ENCODE measurements around the gene GUCA1A.
"Not testable (repeated sequence)": the region's sequence is repeated elsewhere in the genome, so short reads cannot be mapped to it uniquely, and the experiment has no call there.

Gene GUCA1A

DNA sequence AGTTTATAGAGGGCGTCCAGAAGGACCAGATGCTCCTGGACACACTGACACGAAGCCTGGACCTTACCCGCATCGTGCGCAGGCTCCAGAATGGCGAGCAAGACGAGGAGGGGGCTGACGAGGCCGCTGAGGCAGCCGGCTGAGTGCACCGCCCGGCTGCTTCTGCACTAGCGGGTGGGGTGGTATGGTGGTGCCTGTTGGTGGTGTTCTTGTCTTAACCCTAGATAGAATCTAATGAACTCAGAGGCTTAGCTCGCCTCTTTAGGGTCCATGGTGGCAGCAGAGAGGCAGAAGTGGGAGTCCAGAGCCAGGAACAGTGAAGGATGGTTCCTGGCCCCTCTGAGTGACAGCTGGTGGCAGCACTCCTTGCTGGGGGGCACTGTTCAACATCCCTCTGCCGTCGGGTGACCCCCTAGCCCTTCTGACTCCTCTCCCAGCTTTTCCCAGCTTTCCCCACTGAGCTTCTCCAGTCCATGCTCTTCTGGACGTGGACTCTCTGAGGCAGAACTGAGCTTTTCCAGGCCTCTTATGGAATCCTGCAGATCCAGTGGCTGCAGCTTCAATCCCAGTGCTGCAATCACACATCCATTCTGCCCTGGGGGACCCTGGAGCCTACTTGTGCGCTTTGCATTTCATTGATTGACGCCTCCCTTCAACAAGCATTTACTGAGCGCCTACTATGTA lies 6.2 kb downstream of the GUCA1A start:
- DNase-seq = no peak

DNA sequence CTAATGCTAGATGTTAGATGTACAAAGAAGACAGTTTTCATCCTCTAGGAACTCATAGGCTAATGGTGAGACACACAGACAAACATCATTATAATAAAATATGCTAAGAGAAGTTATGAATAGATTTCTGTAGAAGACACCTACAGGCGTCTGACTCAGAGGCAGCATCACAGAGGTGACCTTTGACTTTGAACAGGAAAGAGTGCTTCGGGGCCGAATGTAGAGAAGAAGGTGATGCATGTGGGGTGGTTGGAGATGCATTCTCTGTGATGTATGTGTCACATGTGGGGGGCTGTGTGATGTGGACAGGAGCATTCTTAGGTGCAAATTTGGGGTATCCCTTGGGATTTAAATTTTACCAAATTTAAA lies 6.8 kb downstream of the GUCA1A start:
- no peak for DNase-seq

DNA sequence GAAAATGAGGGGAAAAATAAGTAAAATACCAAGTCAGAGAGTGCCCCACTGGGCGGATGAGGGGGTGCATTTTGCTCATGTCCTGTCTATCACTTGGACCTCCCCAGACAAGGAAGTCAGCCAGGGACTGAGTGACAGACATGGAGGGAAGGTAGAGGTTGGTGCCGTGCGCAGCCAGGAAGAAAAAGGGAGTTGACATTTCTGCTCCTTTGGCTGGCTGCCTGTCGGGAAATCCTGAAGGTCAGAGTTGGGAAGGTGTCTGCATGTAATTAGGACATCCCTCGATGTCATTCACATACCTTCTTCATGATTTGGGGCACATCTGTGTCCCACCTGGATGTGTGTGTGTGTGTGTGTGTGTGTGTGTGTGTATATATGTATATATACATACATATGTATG lies 8.9 kb downstream of the GUCA1A start:
- no peak for DNase-seq

DNA sequence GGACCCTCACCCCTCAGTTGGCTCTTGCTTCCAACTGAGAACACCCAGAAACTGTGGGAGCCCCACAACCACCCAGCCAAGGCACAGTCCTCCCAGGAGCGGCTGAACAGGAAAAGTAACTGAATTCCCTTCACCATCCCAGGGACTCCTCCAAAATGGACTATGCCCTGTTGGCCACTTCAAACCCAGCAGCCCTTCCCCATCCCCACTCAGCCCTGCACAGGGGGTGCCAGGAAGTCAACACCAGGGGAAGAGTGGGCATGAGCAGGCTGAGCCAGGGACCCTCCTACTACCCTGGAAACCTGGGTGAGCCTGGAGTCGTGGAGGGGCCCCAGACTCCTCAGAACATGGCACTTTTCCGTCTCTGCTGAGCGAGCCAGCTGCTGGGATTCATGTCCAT lies 11.3 kb downstream of the GUCA1A start:
- no peak for DNase-seq

DNA sequence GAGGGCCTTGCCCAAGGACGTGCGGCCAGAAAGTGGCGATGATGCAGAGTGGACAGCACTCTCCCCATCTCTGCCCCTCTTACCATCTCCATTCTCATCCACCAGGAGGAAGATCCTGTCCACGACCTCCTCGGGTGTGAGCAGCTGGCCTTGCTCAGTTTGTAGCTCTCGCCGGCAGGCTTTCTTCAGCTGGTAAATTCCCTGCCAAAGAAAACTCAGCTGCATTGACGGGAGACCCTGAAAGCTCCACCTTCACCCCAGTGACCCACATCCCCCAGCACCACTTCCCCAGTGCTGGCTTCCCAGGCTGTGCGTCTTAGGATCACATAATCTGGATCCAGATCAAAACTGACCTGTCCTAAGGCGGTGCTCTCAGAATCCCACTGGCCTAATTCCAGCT lies 12.4 kb downstream of the GUCA1A start:
- no peak for DNase-seq

DNA sequence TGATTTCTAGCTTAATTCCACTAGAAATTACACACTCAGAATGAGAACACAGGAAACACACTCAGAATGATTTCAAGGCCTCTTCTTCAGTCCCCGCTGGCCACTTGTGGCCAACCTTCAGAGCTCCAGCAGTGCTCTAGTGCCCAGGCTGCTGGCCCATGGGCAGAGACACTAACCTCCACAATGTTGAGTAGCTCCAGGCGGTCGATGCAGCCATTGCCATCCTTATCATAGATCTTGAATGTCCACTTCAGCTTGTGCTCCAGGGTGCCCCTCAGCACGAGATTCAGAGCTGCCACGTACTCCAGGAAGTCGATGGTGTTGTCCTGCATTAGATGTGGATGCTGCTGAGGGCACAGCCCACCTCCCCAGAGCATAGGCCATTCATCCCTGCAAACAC lies 15.2 kb downstream of the GUCA1A start:
- DNase-seq = no peak

DNA sequence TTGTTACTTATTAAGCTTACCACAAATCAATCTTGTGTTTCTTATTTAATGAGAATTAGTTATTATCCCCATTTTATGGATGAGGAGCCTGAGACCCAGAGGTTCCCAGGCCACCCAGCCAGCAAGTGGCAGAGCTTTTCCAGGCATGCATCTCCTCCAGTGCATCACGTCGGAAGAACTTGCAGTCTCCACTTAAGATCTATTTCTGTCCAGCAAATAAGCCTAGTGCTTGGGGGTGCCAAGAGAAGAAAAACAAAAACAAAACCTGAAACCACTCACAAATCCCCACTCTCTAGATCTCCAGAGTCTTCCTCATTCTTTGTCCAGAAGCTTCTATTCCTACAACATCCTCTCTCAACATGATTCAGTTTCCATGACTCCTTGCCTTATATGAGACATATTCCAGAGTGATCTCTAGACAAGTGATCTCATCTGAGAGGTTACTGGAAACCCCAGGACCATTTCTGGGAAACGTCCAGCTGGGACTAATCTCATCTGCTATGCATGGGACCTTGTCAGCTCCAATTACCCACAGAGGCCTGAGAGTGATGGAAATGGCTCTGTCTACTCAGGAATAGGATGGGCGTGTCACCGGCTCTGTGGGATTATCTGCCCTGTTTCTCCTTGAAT lies 17.5 kb downstream of the GUCA1A start:
- DNase-seq = no peak

DNA sequence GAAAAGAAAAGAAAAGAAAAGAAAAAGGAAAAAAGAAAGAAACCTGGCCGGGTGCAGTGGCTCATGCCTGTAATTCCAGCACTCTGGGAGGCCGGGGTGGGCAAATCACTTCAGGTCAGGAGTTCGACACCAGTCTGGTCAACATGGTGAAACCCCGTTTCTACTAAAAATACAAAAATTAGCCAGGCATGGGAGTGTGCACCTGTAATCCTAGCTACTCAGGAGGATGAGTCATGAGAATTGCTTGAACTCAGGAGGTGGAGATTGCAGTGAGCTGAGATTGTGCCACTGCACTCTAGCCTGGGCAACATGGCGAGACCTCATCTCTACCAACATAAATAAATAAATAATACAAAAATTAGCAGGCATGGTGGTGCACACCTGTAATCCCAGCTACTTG lies 19.2 kb downstream of the GUCA1A start:
- DNase-seq = not testable (repeated sequence)

DNA sequence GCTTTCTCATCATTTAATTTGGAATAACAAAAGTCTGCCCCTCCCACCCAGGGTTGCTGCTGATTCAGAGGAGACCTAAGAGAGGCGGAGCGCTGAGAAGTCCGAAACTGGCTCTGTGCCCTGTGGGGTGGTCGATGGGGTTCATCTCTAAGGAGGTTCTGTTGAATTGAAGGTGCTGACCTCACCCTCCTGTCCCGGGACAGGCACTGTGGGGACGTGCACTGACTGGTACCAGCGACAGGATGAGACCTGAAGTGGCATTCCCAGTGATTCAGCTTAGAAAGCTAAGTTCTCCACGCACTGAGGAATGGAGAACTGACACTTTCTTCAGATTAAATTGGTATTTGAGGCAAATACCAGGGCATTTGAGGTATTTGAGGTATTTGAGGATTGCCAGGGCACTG lies 20.3 kb downstream of the GUCA1A start:
- DNase-seq = no peak

DNA sequence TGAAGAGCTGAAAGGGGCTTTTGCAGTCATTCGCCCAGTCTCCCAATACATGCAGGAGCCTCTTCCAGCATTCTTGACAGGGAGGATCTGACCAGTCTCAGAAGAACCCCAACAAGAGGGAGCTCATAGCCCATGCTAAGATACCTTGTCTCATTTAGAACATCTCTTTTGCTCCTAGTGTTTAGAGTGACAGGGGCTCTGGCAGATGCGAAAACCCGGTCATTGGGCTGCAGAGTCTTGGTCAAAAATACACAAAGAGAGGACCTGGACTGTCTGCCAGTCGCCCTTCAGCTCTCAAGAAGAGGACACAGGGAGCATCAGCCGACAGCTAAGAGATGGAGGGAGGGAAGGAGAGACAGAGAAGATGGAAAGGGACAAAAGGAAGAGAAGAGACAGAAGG lies 20.9 kb downstream of the GUCA1A start:
- DNase-seq = no peak

DNA sequence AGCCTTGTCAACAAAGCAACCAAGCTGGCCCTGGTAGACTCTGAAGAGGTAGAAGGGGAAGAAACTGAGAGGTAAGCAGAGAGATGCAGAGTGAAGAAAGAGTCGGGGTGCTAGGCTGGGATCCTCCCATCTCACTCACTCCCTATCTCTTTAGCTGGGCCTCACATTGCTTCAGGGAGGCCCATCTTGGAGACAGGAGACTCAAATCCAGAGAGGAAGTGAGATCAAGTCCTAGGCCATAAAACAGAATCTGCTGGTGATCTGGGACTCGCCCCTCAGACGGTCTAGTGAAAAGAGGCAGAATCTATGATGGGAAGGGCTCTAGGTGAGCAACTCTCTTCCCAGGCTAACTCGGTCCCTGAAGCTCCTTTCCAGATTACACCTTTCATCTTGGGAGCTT lies 22.3 kb downstream of the GUCA1A start:
- DNase-seq = no peak

DNA sequence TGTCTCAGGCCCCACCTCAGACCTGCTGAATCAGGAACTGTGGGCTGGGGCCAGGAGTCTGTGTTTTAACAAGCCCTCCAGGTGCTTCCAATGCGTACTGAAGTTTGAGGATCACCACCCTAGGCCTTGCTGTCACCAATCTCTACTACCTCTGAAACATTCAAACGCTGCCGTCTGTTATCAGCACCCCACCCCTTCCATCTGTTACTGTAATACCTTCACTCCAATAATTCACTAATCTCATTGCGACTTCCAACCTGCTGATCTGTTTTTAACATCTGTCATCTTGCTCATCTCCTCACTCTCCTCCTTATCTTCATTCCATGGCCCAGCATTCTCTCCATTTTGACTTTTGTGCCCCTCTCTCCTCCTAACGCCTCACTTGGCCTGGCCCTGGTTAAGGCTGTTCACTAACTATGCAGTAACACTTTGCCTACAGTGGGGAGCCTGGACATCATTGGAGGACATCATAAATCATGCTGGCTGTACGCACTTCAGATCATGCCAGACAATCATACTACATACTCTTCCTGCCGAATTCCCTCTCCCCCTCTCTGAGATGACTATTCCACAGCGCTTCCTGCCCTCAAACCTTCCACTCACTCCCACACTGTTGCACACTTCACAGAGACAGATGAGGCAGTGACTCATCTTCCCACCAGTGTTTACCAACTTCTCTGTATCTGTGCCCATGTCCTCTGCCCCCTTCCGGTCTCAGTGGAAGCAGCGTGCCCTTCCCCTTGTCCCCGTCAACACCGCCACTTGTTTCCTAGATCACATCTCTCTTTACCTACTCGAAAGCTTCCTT lies 24.6 kb downstream of the GUCA1A start:
- peak; percentile 61 for DNase-seq

DNA sequence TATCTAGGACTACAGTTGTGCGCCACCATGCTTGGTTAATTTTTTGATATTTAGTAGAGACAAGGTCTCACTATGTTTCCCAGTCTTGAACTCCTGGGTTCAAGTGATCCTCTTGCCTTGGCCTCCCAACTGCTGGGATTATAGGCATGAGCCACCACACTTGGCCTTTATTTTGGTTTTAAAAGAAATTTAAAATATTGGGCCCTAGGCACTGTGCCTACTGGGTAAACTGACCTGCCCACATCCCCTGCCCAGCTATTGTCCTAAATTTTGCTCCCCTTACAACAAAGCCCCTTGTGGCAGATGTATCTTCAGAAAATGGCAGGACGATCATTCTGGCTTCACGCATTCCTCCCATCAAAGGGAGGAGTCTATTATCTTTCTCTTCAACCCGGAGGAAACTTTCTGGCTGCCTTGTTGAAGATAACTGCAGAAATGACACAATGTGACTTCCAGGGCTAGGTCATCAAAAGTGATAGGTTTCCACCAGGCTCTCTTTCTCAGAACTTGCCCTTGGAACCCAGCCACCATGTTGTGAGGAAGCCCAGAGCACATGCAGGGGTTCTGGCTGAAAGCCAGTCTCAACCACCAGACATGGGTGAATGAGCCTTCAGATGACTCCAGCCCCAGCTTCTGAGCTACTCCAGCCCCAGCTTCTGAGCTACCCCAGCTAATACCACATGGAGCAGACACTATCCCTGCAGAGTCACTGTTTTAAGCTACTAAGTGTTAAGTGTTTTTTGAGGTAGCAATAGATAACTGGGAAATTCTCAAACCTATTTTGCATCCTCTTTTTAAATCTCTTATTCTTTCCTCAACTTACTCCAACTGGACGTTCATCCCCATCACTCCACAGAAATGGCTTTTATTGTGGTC lies 26.2 kb downstream of the GUCA1A start:
- no peak for DNase-seq

DNA sequence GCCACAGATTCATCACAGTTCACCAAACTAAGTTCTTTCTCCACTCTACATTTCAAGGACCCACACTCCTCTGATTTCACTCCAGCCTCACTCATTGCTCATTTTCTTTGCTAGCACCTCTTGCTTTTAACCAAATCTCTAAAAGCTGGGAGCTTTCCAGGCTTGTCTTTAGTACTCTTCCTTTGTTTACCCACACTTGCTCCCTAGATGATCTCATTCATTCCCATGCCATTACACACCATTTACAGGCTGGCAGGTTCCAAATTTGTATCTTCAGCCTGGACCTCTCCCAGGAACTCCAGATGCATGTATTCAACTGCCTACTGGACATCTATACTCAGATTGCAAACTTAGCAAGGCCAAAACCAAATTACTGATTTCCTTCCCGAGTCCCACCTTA lies 26.9 kb downstream of the GUCA1A start:
- peak; percentile 45 for DNase-seq

DNA sequence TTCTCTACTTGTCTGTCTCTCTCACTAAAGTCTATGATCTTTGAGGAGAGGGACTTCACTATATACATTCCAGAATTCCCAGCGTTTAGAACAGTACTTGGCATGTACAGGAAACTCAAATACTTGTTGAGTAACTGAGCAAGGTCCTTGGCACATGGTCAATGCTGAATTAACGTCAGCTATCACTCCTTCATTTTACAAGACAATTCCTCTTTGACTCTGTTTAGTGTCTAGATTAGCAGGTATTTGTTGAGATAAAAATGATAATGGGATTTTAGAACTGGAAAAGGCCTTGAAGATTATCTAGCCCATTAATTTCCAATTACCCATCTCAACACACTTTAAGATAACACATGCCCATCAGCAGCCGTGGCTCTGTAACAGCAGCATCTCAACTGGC lies 28.2 kb downstream of the GUCA1A start:
- no peak for DNase-seq

DNA sequence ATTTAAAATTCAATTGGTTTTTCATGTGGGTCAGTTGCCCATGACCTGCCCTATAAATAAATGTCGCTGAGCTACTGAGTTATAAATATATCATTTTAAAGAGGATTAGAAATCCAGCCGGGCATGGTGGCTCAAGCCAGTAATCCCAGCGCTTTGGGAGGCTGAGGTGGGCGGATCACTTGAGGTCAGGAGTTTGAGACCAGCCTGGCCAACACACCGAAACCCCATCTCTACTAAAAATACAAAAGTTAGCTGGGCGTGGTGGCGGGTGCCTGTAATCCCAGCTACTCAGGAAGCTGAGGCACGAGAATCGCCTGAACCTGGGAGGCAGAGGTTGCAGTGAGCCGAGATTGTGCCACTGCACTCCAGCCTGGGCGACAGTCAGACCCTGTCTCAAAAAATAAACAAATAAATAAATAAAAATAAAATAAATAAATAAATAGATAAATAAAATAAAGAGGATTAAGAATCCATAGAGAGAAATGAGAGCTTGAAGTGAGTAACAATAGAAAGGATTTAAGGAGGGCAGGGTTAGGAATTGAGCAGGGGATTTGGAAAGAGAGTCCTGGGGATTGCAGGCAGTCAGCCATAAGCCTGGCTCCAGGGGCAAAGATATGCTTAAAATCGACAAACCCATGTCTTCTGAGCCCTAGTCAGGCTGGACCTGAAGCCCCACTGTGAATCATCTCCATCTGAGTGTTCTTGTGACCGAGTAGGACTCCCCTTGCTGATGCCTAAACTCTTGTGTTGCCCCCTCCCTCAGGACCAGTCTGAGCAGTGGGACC lies 29.2 kb downstream of the GUCA1A start:
- DNase-seq = not testable (repeated sequence)

DNA sequence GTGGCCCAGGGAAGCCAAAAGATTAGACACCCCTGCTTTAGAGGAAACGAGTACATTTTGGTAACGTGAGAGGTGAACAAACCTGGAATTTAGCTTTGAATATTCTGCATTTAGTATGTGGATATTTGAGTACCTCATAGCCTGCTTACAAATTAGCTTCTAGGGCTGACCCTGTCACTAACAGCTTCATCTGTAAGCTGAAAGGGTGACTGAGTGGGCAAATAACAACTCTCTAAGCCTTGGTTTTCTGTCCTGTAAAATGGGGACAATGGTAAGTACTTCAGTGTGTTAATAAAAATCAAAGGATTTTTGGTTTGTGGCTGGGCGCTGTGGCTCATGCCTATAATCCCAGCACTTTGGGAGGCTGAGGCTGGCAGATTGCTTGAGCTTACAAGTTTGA lies 30.0 kb downstream of the GUCA1A start:
- no peak for DNase-seq

DNA sequence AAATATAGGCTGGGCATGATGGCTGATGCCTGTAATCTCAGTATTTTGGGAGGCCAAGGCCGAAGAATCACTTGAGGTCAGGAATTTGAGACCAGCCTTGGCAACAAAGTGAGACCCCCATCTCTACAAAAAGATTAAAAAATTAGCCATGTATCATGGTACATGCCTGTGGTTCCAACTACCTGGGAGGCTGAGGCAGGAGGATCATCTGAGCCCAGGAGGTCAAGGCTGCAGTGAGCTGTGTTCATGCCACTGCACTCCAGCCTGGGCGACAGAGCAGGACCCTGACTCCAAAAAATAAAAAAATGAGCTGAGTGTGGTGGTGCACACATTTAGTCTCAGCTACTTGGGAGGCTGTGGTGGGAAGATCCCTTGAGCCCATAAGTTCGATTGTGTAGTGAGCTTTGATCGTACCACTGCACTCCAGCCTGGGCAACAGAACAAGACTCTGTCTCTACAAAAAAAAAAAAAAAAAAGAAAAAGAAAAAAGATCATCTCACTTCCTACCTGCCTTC lies 31.7 kb downstream of the GUCA1A start:
- DNase-seq = no peak

DNA sequence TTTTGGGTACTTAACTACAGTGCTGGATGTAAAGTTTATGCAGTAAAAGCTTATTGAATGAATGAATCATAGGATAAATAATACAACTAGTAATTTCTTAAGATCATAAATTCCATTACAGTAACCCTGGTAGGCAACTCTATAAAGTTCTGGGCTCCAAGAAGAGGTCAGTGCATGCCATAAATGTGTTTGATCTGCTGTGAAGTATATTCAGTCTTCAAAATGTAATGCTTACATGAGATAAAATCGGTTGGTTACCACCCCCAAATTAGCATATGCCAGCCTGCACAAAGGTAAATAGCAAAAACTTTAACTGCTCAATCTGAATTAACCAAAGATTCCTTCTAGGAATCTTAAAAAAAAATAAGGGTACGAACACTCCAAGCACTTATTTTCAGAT lies 34.4 kb downstream of the GUCA1A start:
- not testable (repeated sequence) for DNase-seq

DNA sequence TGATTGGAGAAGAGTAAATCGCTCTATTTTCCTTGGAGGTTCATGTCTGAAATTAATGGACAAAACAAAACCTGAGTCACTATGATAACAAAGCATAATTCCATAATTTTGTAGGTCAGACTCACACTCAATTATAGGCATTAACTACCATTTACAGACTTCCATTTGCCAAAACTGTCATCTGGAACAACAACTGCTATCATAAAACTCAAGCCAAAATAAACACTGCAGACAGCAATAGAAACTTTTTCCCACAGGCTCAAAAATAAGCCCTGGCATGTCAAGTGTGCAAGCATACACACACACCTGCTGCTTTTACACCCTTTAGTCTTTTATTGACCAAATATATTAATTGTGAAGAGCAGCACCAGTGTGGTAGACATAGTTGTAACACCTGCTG lies 37.4 kb downstream of the GUCA1A start:
- DNase-seq = peak; percentile 81

DNA sequence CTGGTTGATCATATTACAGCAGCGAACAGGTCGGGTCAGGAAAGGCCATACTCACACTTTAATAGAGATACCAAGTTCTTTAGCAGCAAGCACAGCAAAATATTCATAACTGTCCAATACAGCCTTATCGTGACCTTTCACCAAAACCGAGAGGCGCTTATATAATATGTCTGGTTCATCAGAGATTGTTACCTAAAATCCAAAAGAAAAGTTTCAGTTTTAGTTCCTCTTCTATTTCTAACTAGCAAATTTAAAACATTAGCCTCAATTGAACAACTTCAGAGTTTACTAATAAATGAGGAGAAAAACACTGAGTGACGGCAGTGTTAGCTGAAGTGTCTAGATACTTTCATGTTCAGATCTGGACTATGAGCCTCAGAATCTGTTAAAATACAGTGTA lies 38.6 kb downstream of the GUCA1A start:
- DNase-seq = no peak

DNA sequence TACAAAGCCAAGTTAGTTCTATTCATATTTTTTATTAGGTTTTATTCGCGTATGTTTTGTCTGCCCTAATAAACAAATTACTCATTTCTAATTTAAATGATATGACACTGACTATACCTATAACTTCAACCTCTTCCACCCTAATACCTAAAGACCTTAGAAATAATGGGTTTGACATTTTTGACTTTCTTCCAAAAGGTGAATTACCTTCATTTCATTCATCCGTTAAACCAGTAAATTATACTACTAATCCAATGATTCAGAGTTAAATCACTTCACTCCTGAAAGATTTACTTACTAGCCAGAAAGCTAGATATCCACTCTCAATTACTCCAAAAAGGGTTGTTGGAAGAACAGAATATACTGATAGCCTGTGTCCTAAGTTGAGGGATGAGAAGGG lies 39.3 kb downstream of the GUCA1A start:
- no peak for DNase-seq

Measured in NCI-H2029 treated with DMSO at 0.1 percent for 48 hours (cell line).